AG09319 (cell line): ENCODE results near the gene TAF15.

Experiments used
- DNase-seq: peaks from one replicate; pipeline ENCODE4 v3.0.0-alpha.2; 2010; ENCODE audit warnings: low read depth; ENCODE audit errors: extremely low read depth
- TF ChIP-seq, protein P1 (sequence below): IDR thresholded peaks from 2 replicates; pipeline ENCODE4 v1.5.1; 2011; ENCODE audit warnings: low read depth, mild to moderate bottlenecking, inconsistent platforms, low read length, moderate library complexity

Gene TAF15

DNA sequence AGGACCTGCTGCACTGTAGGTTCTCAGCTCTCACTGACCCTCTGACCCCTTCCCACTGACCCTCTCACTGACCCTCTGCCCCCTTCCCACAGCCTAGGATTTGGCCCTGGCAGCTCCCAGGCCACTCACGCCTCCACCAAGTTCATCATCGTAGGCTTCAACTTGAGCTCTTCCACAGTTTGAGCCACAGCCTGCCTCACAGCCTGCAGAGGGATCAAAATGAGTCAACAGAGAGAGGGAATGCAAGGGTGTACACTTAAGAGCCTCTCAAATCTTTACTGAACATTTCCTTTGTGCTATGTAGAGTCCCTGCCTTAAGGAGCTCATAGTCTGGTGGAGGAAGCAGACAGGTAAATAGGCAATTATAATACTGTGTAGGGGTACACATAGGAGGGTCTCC lies 47.3 kb downstream of the TAF15 start:
- TF ChIP-seq, protein P1, sequence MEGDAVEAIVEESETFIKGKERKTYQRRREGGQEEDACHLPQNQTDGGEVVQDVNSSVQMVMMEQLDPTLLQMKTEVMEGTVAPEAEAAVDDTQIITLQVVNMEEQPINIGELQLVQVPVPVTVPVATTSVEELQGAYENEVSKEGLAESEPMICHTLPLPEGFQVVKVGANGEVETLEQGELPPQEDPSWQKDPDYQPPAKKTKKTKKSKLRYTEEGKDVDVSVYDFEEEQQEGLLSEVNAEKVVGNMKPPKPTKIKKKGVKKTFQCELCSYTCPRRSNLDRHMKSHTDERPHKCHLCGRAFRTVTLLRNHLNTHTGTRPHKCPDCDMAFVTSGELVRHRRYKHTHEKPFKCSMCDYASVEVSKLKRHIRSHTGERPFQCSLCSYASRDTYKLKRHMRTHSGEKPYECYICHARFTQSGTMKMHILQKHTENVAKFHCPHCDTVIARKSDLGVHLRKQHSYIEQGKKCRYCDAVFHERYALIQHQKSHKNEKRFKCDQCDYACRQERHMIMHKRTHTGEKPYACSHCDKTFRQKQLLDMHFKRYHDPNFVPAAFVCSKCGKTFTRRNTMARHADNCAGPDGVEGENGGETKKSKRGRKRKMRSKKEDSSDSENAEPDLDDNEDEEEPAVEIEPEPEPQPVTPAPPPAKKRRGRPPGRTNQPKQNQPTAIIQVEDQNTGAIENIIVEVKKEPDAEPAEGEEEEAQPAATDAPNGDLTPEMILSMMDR = no peak

DNA sequence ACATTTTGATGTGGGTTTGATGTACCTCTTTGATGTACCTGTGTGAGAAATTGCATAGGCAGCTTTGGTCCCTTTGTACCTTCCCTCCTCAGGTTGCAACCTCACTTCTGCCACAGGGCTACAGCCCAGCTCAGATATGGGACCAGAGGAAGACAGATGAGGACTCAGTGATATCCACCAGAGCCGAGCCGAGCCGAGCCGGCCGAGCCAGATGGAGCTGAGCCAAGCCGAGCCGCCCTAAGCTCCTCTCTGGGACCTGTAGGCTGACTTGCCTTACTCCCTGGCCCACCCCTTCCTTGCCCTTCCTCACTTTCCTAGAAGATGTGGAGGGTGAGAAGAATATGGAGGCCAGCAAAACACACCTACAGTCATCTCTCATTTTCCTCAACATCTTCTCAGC lies 55.6 kb downstream of the TAF15 start:
- TF ChIP-seq, protein P1 = no peak
- DNase-seq = no peak

More for the DNA sequence above, 47.3 kb downstream of the TAF15 start:
- no peak for DNase-seq

DNA sequence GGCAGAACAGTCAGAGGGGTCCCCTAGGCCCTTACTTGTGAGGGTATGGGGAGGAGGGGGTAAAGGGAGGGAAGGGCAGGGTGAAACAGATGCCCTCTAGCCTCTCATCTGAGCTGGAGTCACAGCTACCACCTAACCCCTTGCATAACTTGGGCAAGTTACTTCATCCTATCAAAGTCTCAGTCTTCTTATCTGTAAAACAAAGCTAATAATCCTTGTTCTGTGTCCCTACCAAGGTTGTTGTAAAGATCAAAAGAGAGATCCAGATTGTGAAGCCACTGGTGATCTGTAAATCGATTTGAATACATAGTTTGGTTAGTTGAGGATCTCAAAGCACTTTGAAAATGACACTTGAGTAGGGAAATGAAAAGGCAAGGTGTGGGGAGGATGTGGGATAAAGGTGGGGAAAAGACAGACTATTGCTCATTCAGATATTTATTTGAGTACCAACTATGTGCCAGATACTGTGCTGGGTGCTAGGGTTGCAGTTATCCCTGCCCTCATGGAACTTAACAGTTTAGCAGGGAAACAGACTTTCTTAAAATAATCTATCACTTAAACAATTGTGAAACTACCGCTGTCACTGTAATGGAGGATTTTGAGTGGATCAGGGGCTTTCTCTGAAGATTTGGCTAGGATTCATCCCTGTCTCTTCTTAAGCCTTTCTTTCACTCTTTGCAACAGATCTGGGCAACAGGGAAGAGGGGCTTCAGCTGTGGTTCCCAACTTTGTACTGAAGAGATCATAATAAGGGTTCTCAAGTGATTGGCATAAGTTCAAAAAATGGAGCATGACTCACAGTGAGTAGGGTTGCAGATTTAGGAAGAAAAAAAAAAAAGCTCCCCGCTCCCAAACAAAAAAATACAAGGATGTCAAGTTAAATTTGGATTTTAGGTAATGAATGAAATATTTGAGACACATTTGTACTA lies 56.4 kb downstream of the TAF15 start:
- TF ChIP-seq, protein P1 = no peak
- DNase-seq = no peak

GRCh38 chr17:35866341-35866950 lies 57.2 kb downstream of the TAF15 start:
- TF ChIP-seq, protein P1 = no peak
- DNase-seq = no peak

DNA sequence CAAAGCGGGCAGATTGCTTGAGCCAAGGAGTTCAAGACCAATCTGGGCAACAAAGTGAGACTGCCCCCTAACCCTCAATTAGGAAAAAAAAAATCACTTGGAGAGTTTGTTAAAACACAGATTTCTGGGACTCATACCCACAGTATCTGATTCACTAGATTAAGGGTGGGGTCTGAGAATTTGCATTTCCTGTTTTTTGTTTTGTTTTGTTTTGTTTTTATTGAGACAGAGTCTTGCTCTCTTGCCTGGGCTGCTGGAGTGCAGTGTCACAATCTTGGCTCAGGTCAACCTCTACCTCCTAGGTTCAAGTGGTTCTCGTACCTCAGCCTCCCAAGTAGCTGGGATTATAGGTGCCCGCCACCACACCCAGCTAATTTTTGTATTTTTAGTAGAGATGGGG lies 58.3 kb downstream of the TAF15 start:
- TF ChIP-seq, protein P1 = no peak
- no peak for DNase-seq

- TF ChIP-seq, protein P1 = no peak
Observed at GRCh38 chr17:35868737-35869136, 59.5 kb downstream of the TAF15 start, which contains the start of gene HEATR9. TSS of gene HEATR9 (minus strand) at chr17:35868891. CDS start at chr17:35868742, 149 bp downstream.

More at GRCh38 chr17:35868737-35869136, 59.5 kb downstream of the TAF15 start, which contains the start of gene HEATR9:
- DNase-seq = no peak
